H1 (cell line): ENCODE measurements around the gene TOM1L2.

Experiments
- BRCA1 ChIP-seq: IDR thresholded peaks from 2 replicates; pipeline ENCODE4 v1.6.1; 2012; ENCODE audit warnings: low read depth, low read length, improper control_type of control experiment
- CHD2 ChIP-seq: IDR thresholded peaks from 2 replicates; pipeline ENCODE4 v1.6.1; 2012; ENCODE audit warnings: low read length, improper control_type of control experiment
- EP300 ChIP-seq, 2 experiments: IDR thresholded peaks; 1 replicate in 1 of 2; 2 replicates in 1 of 2; pipeline ENCODE4 v1.6.1; 2011 to 2012; ENCODE audit warnings: low read depth in 2 of 2, low read length in 2 of 2, mild to moderate bottlenecking in 2 of 2, borderline replicate concordance in 1 of 2, inconsistent platforms in 1 of 2, moderate library complexity in 1 of 2
- GTF2F1 ChIP-seq: IDR thresholded peaks from 2 replicates; pipeline ENCODE4 v1.6.1; 2012; ENCODE audit warnings: low read depth, low read length, improper control_type of control experiment, borderline replicate concordance
- POLR2A ChIP-seq, 2 experiments: IDR thresholded peaks; 1 replicate in 1 of 2; 2 replicates in 1 of 2; pipeline ENCODE4 v1.6.1; 2011; ENCODE audit warnings: low read depth in 2 of 2, low read length in 2 of 2, mild to moderate bottlenecking in 2 of 2; ENCODE audit errors: control extremely low read depth in 1 of 2
- SP1 ChIP-seq: IDR thresholded peaks from 2 replicates; pipeline ENCODE4 v1.6.1; 2011; ENCODE audit warnings: low read depth, low read length
- ZNF274 ChIP-seq: IDR thresholded peaks from 2 replicates; pipeline ENCODE4 v1.7.0; 2012; ENCODE audit warnings: low read length, borderline replicate concordance; ENCODE audit errors: extremely low read depth
- TF ChIP-seq, protein P1 (sequence below): IDR thresholded peaks from 2 replicates; pipeline ENCODE4 v1.6.1; 2011; ENCODE audit warnings: low read depth, mild to moderate bottlenecking, low read length; ENCODE audit not compliant: insufficient read depth
- TF ChIP-seq, protein P2 (sequence below), 3 experiments: IDR thresholded peaks; 1 replicate in 2 of 3; 2 replicates in 1 of 3; pipeline versions ENCODE4 v1.5.1 to v1.6.1; 2011; ENCODE audit warnings: low read length in 3 of 3, mild to moderate bottlenecking in 3 of 3, inconsistent platforms in 2 of 3, low read depth in 1 of 3, moderate library complexity in 1 of 3; ENCODE audit not compliant: insufficient read depth in 1 of 3; ENCODE audit errors: control extremely low read depth in 1 of 3
- TF ChIP-seq, protein P3 (sequence below): IDR thresholded peaks from 2 replicates; pipeline ENCODE4 v1.6.1; 2012; ENCODE audit warnings: inconsistent platforms

DNA sequence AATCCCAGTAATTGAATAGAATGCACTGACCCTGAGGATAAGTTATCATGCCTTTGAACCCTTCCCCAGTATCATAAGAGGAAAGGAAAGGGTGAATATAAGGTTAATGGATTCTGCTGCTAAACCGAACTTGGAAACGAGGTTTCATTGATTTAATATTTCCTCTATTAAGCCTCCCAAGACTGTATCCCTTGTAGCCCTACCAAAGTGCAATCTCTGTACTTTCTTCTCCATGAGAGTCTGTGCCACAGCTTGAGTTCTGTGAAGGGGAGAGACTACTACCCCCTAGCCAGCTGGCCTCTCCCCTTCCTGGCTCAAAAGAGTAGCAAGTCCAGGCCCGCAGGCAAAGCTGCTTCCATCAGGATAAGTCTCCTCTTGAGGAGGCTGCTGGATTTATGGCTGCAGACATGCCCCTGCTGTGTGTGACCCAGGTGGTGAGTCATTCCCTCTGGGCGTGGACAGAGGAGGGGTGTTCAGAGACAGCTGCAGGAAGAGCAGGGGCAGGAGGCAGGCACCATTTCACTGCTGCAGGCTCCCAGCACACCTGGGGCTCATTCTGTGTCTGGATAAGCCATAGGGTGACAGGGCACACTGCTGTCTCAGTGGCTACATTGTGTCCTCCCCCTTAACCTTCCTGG lies 58.4 kb downstream of the TOM1L2 start:
- TF ChIP-seq, protein P1, sequence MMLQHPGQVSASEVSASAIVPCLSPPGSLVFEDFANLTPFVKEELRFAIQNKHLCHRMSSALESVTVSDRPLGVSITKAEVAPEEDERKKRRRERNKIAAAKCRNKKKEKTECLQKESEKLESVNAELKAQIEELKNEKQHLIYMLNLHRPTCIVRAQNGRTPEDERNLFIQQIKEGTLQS = no peak
- TF ChIP-seq POLR2A (IDR thresholded peaks at IDR 0.05; ENCODE audit: control extremely low read depth in 1 of 2, low read depth in 2 of 2, low read length in 2 of 2) (no peak), BRCA1 (no peak), ZNF274 (no peak), GTF2F1 (no peak), EP300 (IDR thresholded peaks at IDR 0.05; ENCODE audit: borderline replicate concordance in 1 of 2, low read depth in 2 of 2, low read length in 2 of 2) (no peak), SP1 (no peak), CHD2 (no peak)
- TF ChIP-seq, protein P2, sequence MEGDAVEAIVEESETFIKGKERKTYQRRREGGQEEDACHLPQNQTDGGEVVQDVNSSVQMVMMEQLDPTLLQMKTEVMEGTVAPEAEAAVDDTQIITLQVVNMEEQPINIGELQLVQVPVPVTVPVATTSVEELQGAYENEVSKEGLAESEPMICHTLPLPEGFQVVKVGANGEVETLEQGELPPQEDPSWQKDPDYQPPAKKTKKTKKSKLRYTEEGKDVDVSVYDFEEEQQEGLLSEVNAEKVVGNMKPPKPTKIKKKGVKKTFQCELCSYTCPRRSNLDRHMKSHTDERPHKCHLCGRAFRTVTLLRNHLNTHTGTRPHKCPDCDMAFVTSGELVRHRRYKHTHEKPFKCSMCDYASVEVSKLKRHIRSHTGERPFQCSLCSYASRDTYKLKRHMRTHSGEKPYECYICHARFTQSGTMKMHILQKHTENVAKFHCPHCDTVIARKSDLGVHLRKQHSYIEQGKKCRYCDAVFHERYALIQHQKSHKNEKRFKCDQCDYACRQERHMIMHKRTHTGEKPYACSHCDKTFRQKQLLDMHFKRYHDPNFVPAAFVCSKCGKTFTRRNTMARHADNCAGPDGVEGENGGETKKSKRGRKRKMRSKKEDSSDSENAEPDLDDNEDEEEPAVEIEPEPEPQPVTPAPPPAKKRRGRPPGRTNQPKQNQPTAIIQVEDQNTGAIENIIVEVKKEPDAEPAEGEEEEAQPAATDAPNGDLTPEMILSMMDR (IDR thresholded peaks at IDR 0.05; ENCODE audit: control extremely low read depth in 1 of 3, insufficient read depth in 1 of 3, low read depth in 1 of 3, low read length in 3 of 3) = no peak
- TF ChIP-seq, protein P3, sequence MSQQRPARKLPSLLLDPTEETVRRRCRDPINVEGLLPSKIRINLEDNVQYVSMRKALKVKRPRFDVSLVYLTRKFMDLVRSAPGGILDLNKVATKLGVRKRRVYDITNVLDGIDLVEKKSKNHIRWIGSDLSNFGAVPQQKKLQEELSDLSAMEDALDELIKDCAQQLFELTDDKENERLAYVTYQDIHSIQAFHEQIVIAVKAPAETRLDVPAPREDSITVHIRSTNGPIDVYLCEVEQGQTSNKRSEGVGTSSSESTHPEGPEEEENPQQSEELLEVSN = no peak
